Calu3 (cell line): ENCODE results near the gene HRH4. TPM values are rescaled to one million over a fixed set of nuclear protein-coding genes. Genes with fewer than 3 reads are reported as not detected.

ENCODE experiments used
- BruUV-seq: library from RNA; stranded (reverse); fragments of 400-500 nt; replicated peaks from 2 replicates; lab custom pipeline; 2021; lab: Mats Ljungman, UMichigan
- CTCF ChIA-PET: fragments of 300-600 bp; sonication (Branson Sonifier 250); formaldehyde crosslinking; loops from one replicate; lab custom pipeline; 2022; ENCODE audit warnings: antibody characterized with exemption; lab: Charles Lee
- DNase-seq: peaks from one replicate; pipeline ENCODE4 v3.0.0; 2022
- H3K27ac Mint-ChIP-seq: one replicate; pipeline ENCODE4 v1.8.0; 2022; ENCODE audit warnings: mixed read lengths; ENCODE audit not compliant: unreplicated experiment
- H3K27me3 Mint-ChIP-seq: one replicate; pipeline ENCODE4 v1.8.0; 2022; ENCODE audit warnings: mixed read lengths; ENCODE audit not compliant: unreplicated experiment
- H3K36me3 Mint-ChIP-seq: one replicate; pipeline ENCODE4 v1.8.0; 2022; ENCODE audit warnings: mild to moderate bottlenecking, moderate library complexity, mixed read lengths; ENCODE audit not compliant: insufficient read depth, unreplicated experiment
- H3K4me1 Mint-ChIP-seq: one replicate; pipeline ENCODE4 v1.8.0; 2022; ENCODE audit warnings: mild to moderate bottlenecking, low read depth, mixed read lengths; ENCODE audit not compliant: unreplicated experiment
- H3K4me3 Mint-ChIP-seq: one replicate; pipeline ENCODE4 v1.8.0; 2022; ENCODE audit warnings: mild to moderate bottlenecking, low read depth, moderate library complexity, mixed read lengths; ENCODE audit not compliant: unreplicated experiment
- H3K9me3 Mint-ChIP-seq: one replicate; pipeline ENCODE4 v1.8.0; 2022; ENCODE audit warnings: low read depth, mixed read lengths; ENCODE audit not compliant: unreplicated experiment
- CTCF ChIP-seq: fragments of 200-600 bp; IDR thresholded peaks from one replicate; pipeline ENCODE4 v1.8.0; 2022; ENCODE audit warnings: antibody characterized with exemption; ENCODE audit not compliant: unreplicated experiment
- intact Hi-C: fragments of 100-400 bp; cut with micrococcal nuclease; formaldehyde crosslinking; loops from one replicate; pipeline ENCODE4 v1.10.0; 2022; ENCODE audit not compliant: unreplicated experiment
- total RNA-seq: library from RNA; stranded (reverse); gene quantifications from 2 replicates; pipeline ENCODE4 v1.2.3, GENCODE V29; 2022

The HRH4 gene
- total RNA-seq, 1 experiment from 2014 or later, result 0.09 TPM

- Mint-ChIP-seq H3K27me3 (peaks cover 23% of the 10 kb centered on the region), H3K9me3 (no peaks in the 10 kb centered on the region), H3K27ac (no peak overlapping the region), H3K4me3 (no peak overlapping the region), H3K4me1 (no peaks in the 10 kb centered on the region), H3K36me3 (no peaks in the 10 kb centered on the region)
- no peak for TF ChIP-seq CTCF
- intact Hi-C loops, result no loop called here
- DNase-seq, result no peak
- CTCF ChIA-PET, result no interaction called here
- no TSS peak for BruUV-seq
These were observed 10.4 kb downstream of the HRH4 start for GRCh38 chr18:24470805-24471204.

- Mint-ChIP-seq H3K36me3 (no peaks in the 10 kb centered on the region), H3K27ac (no peak overlapping the region), H3K4me3 (no peak overlapping the region), H3K9me3 (no peaks in the 10 kb centered on the region), H3K4me1 (no peaks in the 10 kb centered on the region), H3K27me3 (peaks cover 36% of the 10 kb centered on the region)
- CTCF ChIA-PET, result no interaction called here
- no peak for TF ChIP-seq CTCF
- intact Hi-C loops, result no loop called here
- BruUV-seq, result no TSS peak
- DNase-seq, result no peak
These were observed 12.2 kb downstream of the HRH4 start for GRCh38 chr18:24472591-24472990.

DNA sequence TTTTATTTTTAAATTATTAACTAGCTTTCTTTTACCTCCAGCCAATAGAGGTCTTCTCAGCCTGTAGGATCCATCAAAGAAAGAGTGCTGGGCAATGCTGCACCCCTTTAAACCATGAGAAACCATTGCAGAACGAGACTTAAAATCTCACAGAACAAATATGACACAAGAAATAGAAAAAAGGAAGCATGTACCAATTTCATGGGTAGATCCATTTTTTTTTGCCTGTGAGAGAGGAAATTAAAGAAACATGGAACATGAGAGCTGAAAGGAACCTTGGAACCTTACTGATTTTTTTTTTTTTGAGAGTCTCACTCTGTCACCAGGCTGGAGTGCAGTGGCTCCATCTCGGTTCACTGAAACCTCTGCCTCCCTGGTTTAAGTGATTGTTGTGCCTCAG lies 14.0 kb downstream of the HRH4 start:
- BruUV-seq, result no TSS peak
- Mint-ChIP-seq H3K4me1 (no peaks in the 10 kb centered on the region), H3K36me3 (no peaks in the 10 kb centered on the region), H3K4me3 (no peak overlapping the region), H3K27me3 (peaks cover 41% of the 10 kb centered on the region), H3K9me3 (no peaks in the 10 kb centered on the region), H3K27ac (no peak overlapping the region)
- no peak for DNase-seq
- intact Hi-C loops, result no loop called here
- TF ChIP-seq CTCF, result no peak
- CTCF ChIA-PET, result interaction anchor here (1.3 kb wide), 1 partner anchor 13 kb away, joined by 6 read pairs; no protein-coding TSS in a partner anchor

GRCh38 chr18:24475926-24476589 lies 15.6 kb downstream of the HRH4 start:
- peaks cover 47% of the 10 kb centered on the region for H3K27me3 Mint-ChIP-seq
- TF ChIP-seq CTCF, result no peak
- no TSS peak for BruUV-seq
- H3K9me3 Mint-ChIP-seq, result no peaks in the 10 kb centered on the region
- DNase-seq, result no peak
- no peaks in the 10 kb centered on the region for H3K4me1 Mint-ChIP-seq
- intact Hi-C loops, result no loop called here
- no peaks in the 10 kb centered on the region for H3K36me3 Mint-ChIP-seq
- H3K27ac Mint-ChIP-seq, result no peak overlapping the region
- CTCF ChIA-PET, result no interaction called here
- H3K4me3 Mint-ChIP-seq, result no peak overlapping the region
